GM21367 (cell line): ENCODE results near the gene NAA11.
A peak's percentile ranks its signal among the peaks of the same experiment; 100 is the strongest.
"Not testable (repeated sequence)": the region's sequence is repeated elsewhere in the genome, so short reads cannot be mapped to it uniquely, and the experiment has no call there.

Experiments used
- ATAC-seq: cut with Tn5 transposase; IDR thresholded peaks from one replicate; pipeline ENCODE4 v1.9.1; 2021; ENCODE audit not compliant: unreplicated experiment

The NAA11 gene

GRCh38 chr4:79311279-79311678 lies 14.6 kb downstream of the NAA11 start:
- no peak for ATAC-seq

GRCh38 chr4:79308971-79309370 lies 16.9 kb downstream of the NAA11 start:
- ATAC-seq: no peak

GRCh38 chr4:79308137-79308536 lies 17.7 kb downstream of the NAA11 start:
- ATAC-seq: no peak

- no peak for ATAC-seq
Observed at GRCh38 chr4:79306795-79307194, 19.1 kb downstream of the NAA11 start.

- ATAC-seq: no peak
Observed at GRCh38 chr4:79300280-79300679, 25.6 kb downstream of the NAA11 start.

- no peak for ATAC-seq
Observed at GRCh38 chr4:79298484-79298883, 27.4 kb downstream of the NAA11 start.

GRCh38 chr4:79298027-79298426 lies 27.8 kb downstream of the NAA11 start:
- no peak for ATAC-seq

GRCh38 chr4:79297479-79297878 lies 28.4 kb downstream of the NAA11 start:
- no peak for ATAC-seq

GRCh38 chr4:79296768-79297428 lies 29.0 kb downstream of the NAA11 start:
- ATAC-seq: no peak

- ATAC-seq: no peak
Observed at GRCh38 chr4:79295086-79295485, 30.8 kb downstream of the NAA11 start.

GRCh38 chr4:79294064-79294463 lies 31.8 kb downstream of the NAA11 start:
- no peak for ATAC-seq

GRCh38 chr4:79292008-79292407 lies 33.9 kb downstream of the NAA11 start:
- ATAC-seq: peak; percentile 47

GRCh38 chr4:79290376-79290775 lies 35.5 kb downstream of the NAA11 start:
- no peak for ATAC-seq

GRCh38 chr4:79288185-79288584 lies 37.7 kb downstream of the NAA11 start:
- ATAC-seq: no peak

- no peak for ATAC-seq
Observed at GRCh38 chr4:79287718-79288117, 38.1 kb downstream of the NAA11 start.

GRCh38 chr4:79287076-79287475 lies 38.8 kb downstream of the NAA11 start:
- no peak for ATAC-seq

- ATAC-seq: no peak
Observed at GRCh38 chr4:79281566-79282359, 44.1 kb downstream of the NAA11 start.

- ATAC-seq: not testable (repeated sequence)
Observed at GRCh38 chr4:79277467-79277866, 48.4 kb downstream of the NAA11 start.

- ATAC-seq: no peak
Observed at GRCh38 chr4:79273915-79274314, 51.9 kb downstream of the NAA11 start.

- ATAC-seq: no peak
Observed at GRCh38 chr4:79272761-79273160, 53.1 kb downstream of the NAA11 start.

- ATAC-seq: no peak
Observed at GRCh38 chr4:79272126-79272525, 53.7 kb downstream of the NAA11 start.

GRCh38 chr4:79267671-79268070 lies 58.2 kb downstream of the NAA11 start:
- ATAC-seq: no peak
